Posterior vena cava (tissue), 2 donors: ENCODE results near the gene EDN2. TPM values are rescaled to one million over a fixed set of nuclear protein-coding genes. Genes with fewer than 3 reads are reported as not detected.
A peak's percentile ranks its signal among the peaks of the same experiment; 100 is the strongest.

Source experiments
- DNase-seq: peaks from one replicate; pipeline ENCODE4 v3.0.0-alpha.2; 2020; ENCODE audit warnings: low spot score
- intact Hi-C, 2 donors: fragments of 100-400 bp; cut with DNase I; formaldehyde crosslinking; loops; one replicate each; pipeline versions ENCODE4 v1.14.1 to v1.14.2; 2022 to 2023
- total RNA-seq, 2 donors: library from RNA; stranded (reverse); fragmentation: NEBNext Ultra II Directional; extraction: Animal tissue kit (Norgen Biotek cat#: 25700); gene quantifications; one replicate each; pipeline ENCODE4 v1.2.1, GENCODE V29; 2021
- donor health status: DM: yes; HTN: yes; CAD: no.
- donor health status: DM: yes; HTN: yes; CAD: no.

EDN2 gene
- total RNA-seq, 2 donors from 2014 or later = not detected

- no peak for DNase-seq
- intact Hi-C loops = no loop called here
Observed at GRCh38 chr1:41474490-41475271, 9.8 kb downstream of the EDN2 start.

- no peak for DNase-seq
- intact Hi-C loops = no loop called here
Observed at GRCh38 chr1:41473738-41474362, 10.6 kb downstream of the EDN2 start.

GRCh38 chr1:41471658-41472057, 12.8 kb downstream of the EDN2 start:
- DNase-seq = no peak
- intact Hi-C loops = no loop called here

DNA sequence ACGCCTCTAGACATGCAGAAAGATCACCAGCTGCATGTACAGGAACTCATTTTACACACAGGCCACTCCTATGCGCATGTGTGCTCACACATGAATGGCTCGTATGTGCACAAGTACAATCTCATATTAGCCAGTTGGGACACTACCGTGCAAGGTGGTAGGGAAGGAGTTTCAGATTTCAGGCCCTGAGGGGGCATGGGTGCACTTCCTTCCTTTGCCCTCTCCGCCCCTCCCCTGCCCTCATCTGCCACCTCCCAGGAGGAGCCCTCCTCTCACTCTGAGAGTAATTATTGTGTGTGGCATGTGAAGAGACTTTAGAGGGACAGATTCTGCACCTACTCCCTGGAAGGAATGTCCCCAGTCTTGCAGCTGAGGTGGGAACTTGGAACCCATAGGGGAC, 14.8 kb downstream of the EDN2 start:
- intact Hi-C loops = no loop called here
- DNase-seq = no peak

GRCh38 chr1:41468122-41468762, 16.2 kb downstream of the EDN2 start:
- DNase-seq = no peak
- intact Hi-C loops = no loop called here

GRCh38 chr1:41467673-41468072, 16.8 kb downstream of the EDN2 start:
- DNase-seq = no peak

GRCh38 chr1:41466146-41466545, 18.3 kb downstream of the EDN2 start:
- intact Hi-C loops = no loop called here
- DNase-seq = peak; percentile 17

More at GRCh38 chr1:41467673-41468072, 16.8 kb downstream of the EDN2 start:
- intact Hi-C loops = no loop called here

- intact Hi-C loops = no loop called here
- no peak for DNase-seq
Observed at GRCh38 chr1:41465741-41466140, 18.7 kb downstream of the EDN2 start.

DNA sequence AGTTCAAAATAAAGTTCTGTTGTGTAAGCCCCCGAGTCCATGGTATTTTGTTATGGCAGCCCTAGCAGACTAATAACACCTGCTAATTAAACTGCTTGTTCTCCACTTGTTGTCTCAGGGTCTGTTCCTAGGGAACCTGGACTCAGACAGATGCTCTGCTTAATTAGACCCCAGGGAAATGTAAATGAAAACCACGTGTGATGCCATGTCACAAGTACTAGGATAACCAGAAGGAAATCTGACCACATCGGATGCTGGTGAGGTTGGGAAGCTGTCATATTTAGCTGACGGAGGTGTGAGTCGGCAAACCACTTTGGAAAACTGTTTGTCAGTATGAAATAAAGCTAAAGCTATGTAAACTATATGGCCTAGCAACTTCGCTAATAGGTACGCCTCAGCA, 19.6 kb downstream of the EDN2 start:
- no peak for DNase-seq
- intact Hi-C loops = no loop called here

DNA sequence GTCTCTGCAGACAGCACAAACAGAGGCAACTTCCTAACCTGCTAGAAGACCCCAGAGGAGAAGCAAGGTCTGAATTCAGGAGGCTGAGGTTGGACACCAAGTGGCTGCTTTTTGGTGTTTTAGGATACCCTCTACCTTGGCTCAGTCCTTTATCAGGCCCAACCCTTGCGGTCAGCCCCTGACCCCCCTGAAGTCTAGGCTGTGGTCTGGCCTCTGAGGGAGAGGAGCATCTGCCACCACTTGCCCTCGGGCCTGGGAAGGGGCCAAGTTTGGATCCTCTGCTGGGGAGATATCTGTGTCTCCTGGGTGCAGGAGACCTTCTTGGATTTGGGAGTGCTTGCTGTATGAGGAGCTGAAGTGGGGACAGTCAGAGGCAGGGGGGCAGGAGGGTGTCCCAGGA, 21.0 kb downstream of the EDN2 start:
- peak; percentile 48 for DNase-seq
- intact Hi-C loops = no loop called here

DNA sequence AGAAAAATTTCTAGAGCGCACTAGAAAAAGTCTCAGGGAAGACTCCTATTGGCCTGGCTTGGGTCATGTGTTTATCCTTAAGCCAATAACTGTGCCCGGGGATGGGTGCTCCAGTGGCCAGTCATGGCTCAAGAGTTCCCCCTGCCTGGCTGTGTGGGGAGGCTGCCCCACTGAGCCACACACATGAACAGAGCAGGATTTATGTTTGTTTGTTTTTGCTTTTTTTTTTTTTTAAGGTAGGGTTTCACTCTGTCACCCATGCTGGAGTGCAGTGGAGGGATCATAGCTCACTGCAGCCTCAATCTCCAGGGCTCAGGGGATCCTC, 21.8 kb downstream of the EDN2 start:
- intact Hi-C loops = no loop called here

GRCh38 chr1:41461790-41462679, 22.4 kb downstream of the EDN2 start:
- no peak for DNase-seq
- intact Hi-C loops = no loop called here

More for the DNA sequence above, 21.8 kb downstream of the EDN2 start:
- DNase-seq = peak; percentile 26

GRCh38 chr1:41456847-41457540, 27.5 kb downstream of the EDN2 start:
- peak; percentile 74 for DNase-seq
- intact Hi-C loops = no loop called here

DNA sequence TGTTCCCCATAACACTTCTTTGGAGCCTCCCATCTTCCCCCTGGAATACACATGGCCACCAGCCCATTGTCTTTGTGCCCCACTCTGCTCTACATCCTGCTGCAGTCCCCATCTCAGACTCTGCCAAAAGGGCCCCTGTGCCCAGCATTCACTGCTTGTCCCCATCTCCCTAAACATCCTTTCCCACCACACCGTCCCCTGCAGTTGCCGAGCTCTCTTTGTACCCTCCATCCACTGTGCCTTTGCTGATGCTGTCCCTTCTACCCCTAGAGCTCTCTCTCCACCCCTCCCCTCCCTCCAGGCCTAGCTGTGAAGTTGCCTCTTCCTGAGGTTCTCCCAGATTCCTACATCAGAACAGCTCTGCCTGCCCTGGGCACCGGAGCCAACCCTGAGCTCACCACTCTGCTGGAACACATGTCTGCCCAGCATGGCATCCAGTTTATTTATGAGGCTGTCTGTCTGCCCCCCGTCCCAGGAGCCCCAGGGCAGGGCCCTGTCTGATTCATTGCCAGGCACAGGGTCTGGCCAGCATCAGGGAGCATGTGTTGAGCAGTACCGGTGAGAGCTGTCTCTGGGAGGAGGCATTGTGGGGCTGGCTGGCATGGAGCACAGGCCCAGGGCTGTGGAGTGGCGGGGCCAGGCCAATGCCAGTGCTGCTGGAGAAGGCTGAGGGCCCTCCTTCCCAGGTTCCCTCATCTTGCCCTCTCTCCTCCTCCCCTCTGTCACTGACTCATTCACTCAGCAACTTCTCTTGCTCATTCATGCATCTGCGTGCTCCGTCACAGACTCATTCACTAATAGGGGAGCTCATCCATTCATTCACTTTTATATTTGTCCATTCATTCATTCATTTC, 28.8 kb downstream of the EDN2 start:
- intact Hi-C loops = no loop called here

GRCh38 chr1:41454406-41454805, 30.1 kb downstream of the EDN2 start:
- intact Hi-C loops = no loop called here
- DNase-seq = peak; percentile 71

More for the DNA sequence above, 28.8 kb downstream of the EDN2 start:
- DNase-seq = peak; percentile 55

DNA sequence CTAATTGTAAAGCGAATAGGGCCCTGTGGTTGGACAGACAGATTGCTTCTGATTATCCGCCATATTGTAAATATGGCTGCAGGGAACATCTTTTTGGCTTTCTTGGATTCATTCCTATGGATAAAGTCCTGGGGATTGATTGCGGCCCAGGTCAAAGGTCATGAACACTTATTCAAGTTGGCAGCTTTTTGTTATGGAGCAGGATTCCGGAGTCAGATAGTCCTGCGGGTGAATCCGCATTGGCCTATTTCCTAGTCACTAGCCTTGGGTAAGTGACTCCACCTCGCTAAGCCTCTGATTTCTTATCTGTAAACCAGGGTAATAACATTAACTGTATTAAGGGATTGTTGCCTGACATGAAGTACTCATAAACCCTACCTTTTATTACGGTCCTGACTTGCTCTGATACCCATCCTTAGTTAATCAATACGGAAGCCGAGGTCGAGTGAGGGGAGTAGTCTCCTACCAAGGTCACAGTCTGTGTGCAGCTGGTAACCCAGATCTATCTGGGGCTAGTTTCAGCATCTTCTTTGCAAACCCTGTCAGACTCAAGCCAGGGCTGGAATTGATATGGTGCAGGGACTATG, 31.7 kb downstream of the EDN2 start:
- intact Hi-C loops = no loop called here

GRCh38 chr1:41450747-41451285, 33.7 kb downstream of the EDN2 start:
- peak; percentile 35 for DNase-seq

More for the DNA sequence above, 31.7 kb downstream of the EDN2 start:
- DNase-seq = peak; percentile 44

More at GRCh38 chr1:41450747-41451285, 33.7 kb downstream of the EDN2 start:
- intact Hi-C loops = no loop called here
